Measurements from ENCODE around the gene MDC1.
"Not testable (repeated sequence)": the region's sequence is repeated elsewhere in the genome, so short reads cannot be mapped to it uniquely, and the experiment has no call there.

MDC1 gene

DNA sequence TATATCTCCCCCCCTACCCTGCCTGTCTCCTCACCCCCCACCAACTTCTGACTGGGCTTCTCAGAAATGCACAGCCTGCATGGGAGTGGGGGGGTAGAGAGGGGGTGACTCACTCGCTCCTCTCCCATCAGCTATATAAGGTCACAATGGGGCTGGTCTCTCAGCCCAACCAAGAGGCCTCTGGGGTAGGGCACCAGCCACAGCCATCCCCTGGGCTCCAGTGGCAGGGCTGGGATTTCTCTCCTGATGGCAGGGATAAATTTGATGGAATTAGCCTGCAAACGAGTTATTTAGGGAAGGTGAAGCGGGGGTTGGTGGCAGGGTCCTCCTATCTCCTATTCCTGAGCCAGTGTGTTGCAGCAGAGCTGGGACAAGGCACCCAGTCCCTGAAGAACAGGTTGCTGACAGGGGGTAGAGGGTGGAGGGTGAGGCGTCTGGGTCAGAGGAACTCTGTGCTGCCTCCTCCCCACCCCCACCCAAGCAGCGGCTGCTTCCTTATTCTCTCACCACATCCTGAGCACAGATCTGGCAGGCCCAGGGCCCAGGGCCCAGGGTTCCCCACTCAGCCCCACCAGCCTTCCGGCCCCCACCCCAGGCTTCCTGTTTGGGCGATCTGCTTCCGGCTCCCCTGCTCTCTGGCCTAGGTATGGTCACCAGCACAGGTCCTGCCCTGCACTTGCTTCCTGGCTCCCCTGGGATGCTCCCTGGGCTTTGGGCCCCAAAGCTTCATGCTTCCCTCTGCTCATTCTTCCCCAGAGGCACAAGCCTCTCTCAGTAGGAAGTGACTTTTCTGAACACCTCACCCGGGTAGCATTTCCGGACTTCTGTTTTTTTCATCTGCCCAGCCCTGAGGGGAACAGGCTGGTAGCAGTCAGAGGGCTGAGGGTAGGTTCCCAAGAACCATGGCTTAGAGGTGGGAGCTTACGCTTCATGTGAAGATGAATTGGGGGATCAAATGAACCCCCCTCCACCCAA, 34.7 kb downstream of the MDC1 start:
- peak; percentile 89 to 93 (median 92) for DNase-seq

DNA sequence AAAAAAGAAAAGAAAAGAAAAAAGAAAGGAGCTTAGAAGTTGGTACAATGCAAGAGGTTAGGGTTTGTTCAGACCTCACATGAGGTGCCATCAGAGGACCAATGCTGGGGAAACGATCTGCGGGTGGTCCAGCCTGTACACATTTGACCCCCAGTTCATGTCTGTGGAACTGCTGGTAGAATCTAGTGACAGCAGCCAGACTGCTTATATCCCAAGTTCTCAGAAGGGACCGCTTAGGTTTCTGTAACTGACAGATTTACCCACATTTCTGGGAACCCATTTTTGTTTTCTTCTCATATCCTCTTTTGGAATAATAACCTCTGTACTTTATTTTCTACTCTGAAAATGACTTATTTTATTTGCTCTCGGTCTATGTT, 35.3 kb downstream of the MDC1 start:
- no peak for DNase-seq

DNA sequence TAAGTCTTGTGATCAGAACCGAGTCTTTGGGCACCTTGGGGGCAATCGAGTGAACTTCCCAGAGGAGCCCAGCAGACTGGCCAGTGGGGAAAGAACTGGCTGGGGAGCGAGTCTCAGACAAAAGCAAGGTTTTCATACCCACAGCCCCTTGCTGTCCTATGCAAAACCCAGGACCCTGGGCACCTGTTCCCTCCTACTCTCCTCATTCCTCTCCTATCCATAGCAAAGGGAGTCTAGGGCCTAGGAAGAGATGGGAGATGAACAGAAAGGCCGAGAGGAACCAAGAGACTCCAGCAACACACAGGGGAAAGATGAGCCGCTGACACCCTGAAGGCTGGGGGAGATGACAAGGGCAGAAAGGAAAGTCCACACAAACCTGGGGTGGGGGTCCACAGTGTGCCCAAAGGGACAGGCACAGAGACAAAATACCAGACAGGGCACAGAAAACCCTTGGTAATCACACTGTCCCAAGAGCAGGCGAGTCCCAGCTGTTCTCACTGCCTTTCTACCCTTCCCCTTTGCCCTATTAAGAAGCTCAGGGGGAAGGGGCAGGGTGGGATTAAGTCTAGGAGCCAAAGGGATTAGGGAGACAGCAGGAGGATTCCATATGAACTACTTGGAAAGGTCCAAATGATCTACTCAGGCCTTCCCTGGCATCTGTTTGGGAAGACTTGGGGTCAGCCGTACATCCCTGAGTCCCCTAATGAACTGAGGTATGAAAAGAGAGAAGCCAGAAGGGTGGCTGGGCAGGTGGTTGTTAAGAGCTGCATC, 37.1 kb downstream of the MDC1 start:
- no peak for DNase-seq

DNA sequence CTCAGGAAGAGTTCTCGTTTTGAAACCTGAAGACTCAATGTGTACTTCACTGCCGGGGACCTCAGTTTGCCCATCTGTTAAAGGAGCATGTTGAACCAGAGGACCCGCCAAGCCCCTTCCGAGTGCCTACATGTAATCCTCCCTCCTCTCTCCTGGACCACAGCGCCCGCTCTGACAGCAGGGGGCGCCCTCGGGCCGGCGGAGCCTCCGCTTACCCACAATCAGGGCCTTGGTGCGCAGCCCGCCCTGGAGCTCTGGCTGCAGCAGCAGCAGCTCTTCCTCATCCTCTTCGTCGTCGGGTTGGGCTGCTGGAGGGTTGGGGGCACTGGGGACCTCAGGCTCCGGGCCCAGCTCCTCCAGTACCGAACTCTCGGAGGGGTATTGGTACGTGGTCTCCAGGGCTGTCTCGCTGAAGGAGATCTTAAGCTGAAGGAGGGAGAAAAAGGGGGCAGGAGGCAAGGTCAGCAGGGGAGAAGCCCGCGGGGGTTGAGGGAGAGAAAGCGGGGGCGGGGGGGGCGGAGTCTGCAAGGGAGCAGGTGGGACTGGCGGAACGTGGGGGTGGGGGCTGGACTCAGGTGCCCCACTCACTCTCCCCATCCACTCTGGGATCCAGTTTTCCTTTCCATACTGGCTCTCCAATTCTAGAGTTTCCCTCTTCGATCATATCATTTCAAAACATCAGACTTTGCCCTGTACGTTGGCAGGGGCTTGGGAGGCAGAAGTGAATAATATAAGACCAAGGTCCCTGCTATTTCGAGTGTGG, 37.9 kb downstream of the MDC1 start:
- DNase-seq = peak; percentile 87 to 94 (median 90)

DNA sequence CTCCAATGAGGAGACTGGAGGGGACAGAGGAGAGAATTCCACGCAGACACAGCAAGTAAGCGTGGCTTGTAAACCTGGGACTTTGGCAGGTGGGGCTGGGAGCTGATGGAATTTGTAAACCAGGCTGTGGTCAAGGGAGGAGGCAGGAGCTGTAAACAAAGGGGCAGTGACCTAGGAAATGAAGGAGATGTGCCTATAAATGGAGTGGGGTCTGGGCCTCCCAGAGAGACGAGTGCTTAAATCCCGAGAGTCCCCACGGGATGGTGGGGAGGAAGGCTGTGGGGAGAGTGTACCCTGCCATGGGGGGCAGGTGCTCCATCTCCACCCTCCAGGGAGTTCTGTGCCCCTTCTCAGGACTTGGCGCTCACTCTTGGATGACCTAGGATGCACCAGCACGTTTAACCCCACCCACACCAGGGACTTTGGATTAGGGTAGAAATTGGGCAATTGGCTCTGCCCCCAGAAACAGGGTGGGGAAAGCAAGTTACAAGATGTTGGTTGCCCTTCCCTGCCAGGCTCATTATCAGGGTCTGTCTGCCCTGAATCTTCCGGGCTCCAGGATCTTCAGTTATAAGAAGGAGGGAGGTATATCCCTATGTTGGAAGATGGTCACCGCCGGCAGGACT, 40.3 kb downstream of the MDC1 start:
- no peak for DNase-seq

DNA sequence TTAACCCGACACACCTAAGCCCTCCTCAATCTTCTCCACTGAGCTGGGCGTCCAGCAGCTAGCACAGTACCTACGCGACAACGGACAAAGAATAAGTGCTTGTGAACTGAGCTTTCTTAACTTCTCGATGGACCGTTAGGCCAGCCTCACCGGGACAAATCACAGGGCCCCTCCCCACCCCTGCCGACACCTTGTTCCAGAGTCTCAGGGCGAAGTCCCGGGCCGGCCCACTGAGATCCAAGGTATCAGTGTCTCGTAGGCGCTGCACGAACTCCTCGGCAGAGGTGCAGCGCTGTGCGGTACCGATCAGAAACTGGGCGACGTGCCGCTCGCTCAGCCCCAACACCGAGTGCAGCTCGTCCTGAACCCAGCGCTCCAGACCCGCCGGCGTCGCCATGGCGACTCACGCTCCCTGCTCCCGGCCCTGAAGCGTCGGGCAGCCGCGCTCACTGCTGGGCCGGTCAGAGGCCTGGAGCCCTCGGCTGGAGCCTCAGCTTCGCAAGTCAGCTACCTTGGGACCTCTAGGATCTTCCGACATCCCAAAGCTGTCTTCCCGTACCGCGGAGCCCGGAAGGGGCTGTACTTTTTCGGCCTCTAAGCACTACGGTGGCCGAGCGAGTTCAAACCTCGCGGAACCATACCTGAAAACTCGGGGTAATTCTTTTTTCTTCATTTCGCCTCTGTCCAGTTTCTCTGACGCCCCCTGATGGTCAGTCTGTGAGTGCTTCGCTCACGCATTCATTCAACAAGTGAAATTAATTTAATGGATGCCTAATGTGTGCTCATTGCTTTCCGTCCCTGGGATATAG, 44.4 kb downstream of the MDC1 start, which contains the start of gene DHX16:
Gene DHX16, minus strand, starts transcription at position 562 of the 809 bp plus-strand sequence. Its CDS starts 165 bp downstream, at position 397.
- peak; percentile 97 to 99 (median 98) for DNase-seq

DNA sequence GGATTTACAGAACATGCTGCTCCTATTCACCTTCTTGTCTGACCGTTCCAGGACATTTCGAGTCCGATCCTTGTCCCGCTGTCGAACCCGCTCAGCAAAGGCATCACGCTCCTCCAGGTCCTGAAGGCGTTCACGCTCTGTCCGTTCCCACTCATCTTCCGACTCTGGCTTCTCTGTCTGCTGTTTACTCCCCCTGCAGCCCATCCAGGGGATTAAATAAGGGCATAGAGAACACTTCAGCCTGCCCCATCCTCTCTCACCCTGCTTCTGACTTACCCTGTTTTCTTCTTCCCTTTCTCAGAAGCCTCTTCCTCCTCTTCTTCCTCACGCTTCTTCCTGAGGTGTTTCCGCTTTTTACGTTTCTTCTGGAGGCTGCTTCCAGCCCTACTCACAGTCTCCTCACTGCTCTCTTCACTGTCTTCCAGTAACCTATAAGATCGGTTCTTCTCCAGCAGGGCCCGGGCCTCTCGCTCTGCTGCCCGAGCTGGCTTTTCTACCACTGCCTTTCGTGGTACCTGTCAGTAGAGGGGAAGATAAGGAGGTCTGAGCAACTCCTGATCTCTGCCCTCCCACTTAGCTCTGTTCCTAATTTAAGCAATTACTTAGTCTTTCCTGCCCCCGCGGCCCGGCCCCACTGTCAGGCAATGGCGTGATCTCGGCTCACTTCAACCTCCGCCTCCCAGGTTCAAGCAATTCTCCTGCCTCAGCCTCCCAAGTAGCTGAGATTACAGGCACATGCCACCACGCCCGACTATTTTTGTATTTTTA, 46.1 kb downstream of the MDC1 start:
- no peak for DNase-seq

DNA sequence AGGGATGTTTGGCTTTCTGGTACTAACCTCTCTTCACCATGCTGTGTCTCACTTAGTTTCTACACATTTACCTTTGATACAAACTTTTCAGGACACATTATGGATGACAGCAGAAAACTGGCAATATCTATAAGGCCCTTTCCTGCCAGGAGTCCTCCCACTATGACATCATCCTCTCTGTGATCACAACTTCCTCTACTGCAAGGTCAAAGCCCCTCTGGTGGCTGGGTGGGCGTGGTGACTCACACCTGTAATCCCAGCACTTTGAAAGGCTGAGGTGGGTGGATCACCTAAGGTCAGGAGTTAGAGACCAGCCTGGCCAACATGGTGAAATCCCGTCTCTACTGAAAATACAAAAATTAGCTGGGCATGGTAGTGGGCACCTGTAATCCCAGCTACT, 50.8 kb downstream of the MDC1 start:
- DNase-seq = peak; percentile 57 to 77 (median 70)

DNA sequence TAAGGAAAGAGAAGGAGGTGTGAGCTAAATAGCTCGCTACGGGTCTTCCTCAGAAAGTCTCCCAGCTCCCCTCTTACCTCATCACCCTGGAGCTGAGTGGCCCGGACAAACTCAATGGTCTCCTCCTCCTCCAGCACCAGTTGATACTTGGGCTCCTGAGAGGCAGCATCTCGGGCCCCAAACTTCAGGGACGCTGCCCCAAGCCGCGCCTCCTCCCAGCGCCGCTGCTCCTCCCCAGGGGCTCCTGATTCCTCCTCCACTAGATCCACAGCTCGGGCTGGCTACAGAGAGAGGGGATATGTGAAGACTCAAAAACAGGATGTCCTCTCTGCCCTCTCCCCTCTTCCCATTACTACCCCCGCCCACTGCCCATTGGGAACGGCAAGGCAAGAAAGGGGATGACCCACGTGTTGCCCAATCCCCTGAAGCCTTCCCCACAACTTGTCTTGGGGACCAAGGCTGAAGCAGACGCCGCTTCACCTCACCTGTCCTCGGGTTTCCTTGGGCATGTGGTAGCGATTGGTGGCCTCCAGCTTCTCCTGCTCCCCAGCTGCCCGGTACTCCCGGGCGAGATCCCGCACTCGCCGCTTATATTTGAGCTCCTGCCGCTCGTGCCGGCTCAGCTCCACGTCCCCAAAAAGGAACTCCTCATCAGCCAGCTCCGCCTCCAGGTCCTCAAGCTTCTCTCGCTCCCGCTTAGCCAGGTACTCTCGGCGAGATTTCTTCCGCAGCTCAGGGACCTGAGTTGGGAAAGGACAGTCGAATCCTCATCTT, 51.9 kb downstream of the MDC1 start:
- no peak for DNase-seq

DNA sequence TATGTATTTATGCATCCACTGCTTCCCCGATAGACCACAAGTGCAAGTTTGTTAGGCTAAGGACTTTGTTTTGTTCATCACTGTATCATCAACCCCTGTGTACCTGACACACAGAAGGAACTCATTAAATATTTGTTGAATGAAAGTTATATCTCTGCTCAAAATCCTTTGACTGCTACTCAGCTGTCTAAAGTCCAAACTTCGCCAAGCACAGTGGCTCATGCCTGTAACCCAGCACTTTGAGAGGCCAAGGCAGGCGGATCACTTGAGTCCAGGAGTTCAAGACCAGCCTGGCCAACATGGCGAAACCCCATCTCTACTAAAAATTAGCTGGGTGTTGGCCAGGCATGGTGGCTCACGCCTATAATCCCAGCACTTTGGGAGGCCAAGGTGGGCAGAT, 59.2 kb downstream of the MDC1 start:
- not testable (repeated sequence) for DNase-seq

DNA sequence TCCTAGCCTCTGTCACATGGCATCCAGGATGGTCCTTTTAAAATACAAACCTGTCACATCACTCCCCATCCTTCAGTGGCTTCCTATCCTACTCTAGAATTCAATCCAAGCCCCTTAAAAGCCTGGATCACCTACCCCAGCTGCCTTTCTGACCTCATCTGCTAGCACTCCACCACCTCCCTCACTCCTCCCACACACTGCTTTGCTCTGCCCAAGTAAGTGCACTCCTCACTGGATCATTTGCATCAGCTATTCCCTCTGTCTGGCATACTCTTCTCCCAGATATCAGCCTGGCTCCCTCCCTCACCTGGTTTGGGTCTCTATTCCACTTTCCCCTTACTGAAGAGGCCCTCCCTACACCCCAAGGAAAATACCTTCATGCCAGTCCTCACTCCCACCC, 59.6 kb downstream of the MDC1 start:
- DNase-seq = peak in 1 of 4 experiments; percentile 15

DNA sequence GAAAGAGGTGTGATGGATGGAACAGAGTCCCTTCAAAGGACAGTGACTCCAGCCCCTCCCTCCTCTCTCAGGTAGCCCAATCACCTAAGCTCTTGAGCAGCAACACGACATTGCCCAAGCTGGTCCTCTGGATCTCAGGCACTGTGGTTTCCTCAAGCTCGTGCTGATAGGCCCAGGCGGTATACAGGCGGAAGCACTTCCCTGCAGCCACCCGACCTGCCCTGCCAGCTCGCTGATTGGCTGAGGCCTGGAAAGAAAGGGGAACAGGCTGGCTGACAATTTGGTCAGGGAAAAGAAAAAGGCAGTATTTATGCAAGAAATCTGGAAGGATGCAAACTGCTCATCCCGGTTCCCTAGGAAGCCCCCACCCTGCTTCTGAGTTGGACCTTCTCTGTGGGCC, 60.6 kb downstream of the MDC1 start:
- DNase-seq = peak; percentile 74 to 86 (median 82)

DNA sequence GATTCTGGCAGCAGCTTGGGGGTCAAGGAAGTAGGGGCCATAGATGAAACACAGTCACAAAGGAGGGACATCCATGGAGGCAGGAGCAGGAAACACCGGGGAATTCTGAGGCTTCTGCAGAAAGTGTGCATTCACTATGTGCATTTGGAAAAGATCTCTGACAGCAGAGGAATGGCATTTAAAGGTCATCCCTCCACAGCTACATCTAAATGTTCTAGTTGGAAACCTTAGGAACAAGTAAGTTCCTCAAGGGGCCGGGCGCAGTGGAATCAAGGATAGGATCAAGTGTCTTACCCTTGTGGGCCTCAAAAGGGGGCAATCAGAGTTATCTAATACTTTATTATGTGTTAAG, 61.4 kb downstream of the MDC1 start:
- DNase-seq = no peak

DNA sequence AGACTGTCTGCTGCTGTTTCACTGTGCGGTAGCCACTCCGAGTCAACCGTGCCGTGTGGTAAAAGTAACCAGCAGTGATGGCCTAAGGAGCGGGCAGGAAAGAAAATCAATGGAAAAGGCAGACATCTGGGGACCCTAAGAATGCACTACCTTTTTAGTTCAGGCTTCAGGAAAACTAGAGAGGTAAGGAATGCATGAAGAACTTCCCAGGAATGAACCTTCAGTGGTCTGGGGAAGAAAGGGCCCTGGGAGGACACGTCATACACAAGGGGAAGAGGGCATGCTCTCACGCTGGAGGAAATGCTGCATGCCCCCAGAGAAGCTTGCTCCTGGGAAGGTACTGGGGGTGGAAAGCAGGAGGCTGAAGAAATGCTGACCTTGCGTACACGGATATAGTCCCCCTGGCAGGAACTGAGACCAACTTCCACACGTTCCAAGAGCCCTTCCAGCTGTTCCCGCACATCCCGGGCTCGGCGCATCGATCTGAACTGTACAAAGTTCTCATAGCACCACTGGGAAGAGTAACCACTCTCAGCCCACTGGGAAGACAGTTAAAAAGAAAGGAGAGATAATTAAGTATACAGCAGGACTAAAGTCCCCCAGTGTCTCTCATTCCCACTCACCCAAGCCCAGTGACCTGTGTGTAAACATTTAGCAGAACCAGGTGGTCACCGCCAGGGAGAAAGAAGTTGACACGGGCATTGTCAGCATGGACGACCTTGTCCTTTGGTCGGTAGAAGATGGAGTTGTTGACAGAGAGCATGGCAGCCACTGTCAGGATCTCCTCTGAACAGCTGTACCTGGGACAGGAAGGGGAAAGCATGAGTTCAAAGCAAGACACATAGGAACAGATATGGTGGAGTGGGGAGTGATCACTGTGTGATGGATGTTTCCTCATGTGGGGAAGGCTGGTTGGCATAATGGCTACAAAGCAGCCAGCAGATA, 62.0 kb downstream of the MDC1 start:
- no peak for DNase-seq

DNA sequence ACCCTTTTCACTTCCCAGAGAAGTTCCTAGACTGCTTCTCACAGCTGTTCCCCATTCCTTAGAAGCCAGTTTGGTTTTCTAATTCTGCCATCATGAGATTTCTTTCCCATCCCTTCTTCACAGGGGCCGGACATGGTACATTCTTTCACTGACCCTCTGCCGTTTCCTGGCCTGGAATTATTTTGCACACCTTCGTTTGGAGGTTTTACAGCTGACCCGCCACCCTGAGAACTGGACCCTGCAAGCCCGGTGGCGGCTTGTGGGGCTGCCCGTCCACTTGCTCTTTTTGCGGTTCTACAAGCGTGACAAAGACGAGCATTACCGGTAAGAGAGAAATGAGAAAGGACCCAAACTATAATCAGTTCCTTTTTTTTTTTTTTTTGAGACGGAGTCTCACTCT, 65.9 kb downstream of the MDC1 start:
- no peak for DNase-seq

Data from suppressor macrophage (primary cell).